HG03108 (cell line): ENCODE results near the gene METTL17.
"Not testable (repeated sequence)": the region's sequence is repeated elsewhere in the genome, so short reads cannot be mapped to it uniquely, and the experiment has no call there.

Source experiments
- ATAC-seq: cut with Tn5 transposase; IDR thresholded peaks from one replicate; pipeline ENCODE4 v1.9.1; 2021; ENCODE audit warnings: moderate library complexity; ENCODE audit not compliant: unreplicated experiment

Gene METTL17

GRCh38 chr14:21023817-21024584 lies 34.2 kb downstream of the METTL17 start:
- no peak for ATAC-seq

GRCh38 chr14:21024585-21025370 lies 35.0 kb downstream of the METTL17 start, which contains the start of gene NDRG2:
Gene NDRG2 (minus strand): TSS chr14:21025061. CDS start chr14:21023315, 1,746 bp downstream.
- no peak for ATAC-seq

- no peak for ATAC-seq
Measured at GRCh38 chr14:21025371-21026273, 35.8 kb downstream of the METTL17 start.

GRCh38 chr14:21026274-21026987 lies 36.7 kb downstream of the METTL17 start:
- ATAC-seq = no peak

- no peak for ATAC-seq
Measured at GRCh38 chr14:21026988-21027315, 37.2 kb downstream of the METTL17 start.

GRCh38 chr14:21029917-21030316 lies 40.1 kb downstream of the METTL17 start, which contains the start of gene TPPP2:
Gene TPPP2 (plus strand): TSS chr14:21030217. CDS start chr14:21030582, 365 bp downstream.
- no peak for ATAC-seq

GRCh38 chr14:21030531-21030930 lies 40.8 kb downstream of the METTL17 start:
- ATAC-seq = no peak

GRCh38 chr14:21032326-21033132 lies 42.7 kb downstream of the METTL17 start:
- ATAC-seq = no peak

GRCh38 chr14:21033133-21033698 lies 43.4 kb downstream of the METTL17 start:
- no peak for ATAC-seq

GRCh38 chr14:21034707-21035106 lies 44.9 kb downstream of the METTL17 start, which contains the start of gene RNASE13:
Gene RNASE13 (minus strand): TSS chr14:21034807. CDS start chr14:21034288, 519 bp downstream.
- ATAC-seq = no peak

GRCh38 chr14:21036751-21037150 lies 47.0 kb downstream of the METTL17 start:
- ATAC-seq = no peak

- ATAC-seq = no peak
Measured at GRCh38 chr14:21037156-21037555, 47.4 kb downstream of the METTL17 start.

GRCh38 chr14:21038441-21039422 lies 49.0 kb downstream of the METTL17 start:
- no peak for ATAC-seq

- no peak for ATAC-seq
Measured at GRCh38 chr14:21039585-21040369, 50.0 kb downstream of the METTL17 start.

GRCh38 chr14:21040370-21040925 lies 50.7 kb downstream of the METTL17 start:
- ATAC-seq = no peak

- not testable (repeated sequence) for ATAC-seq
Measured at GRCh38 chr14:21040941-21041340, 51.2 kb downstream of the METTL17 start.
